Stimulated activated CD4-positive, alpha-beta T cell treated with anti-CD3 and anti-CD28 coated beads, Interleukin-15, amount 100 ng/mL, for 24 hours (primary cell): Measurements from ENCODE around the gene CDC42BPB.
"Not testable (repeated sequence)": the region's sequence is repeated elsewhere in the genome, so short reads cannot be mapped to it uniquely, and the experiment has no call there.

Experiments used
- DNase-seq: peaks from one replicate; pipeline ENCODE4 v3.0.0-alpha.2; 2020

Gene CDC42BPB

GRCh38 chr14:103041464-103041863 lies 15.9 kb downstream of the CDC42BPB start:
- DNase-seq = no peak

GRCh38 chr14:103033681-103034096 lies 23.7 kb downstream of the CDC42BPB start:
- no peak for DNase-seq

- DNase-seq = no peak
Measured at GRCh38 chr14:103031956-103032355, 25.4 kb downstream of the CDC42BPB start.

DNA sequence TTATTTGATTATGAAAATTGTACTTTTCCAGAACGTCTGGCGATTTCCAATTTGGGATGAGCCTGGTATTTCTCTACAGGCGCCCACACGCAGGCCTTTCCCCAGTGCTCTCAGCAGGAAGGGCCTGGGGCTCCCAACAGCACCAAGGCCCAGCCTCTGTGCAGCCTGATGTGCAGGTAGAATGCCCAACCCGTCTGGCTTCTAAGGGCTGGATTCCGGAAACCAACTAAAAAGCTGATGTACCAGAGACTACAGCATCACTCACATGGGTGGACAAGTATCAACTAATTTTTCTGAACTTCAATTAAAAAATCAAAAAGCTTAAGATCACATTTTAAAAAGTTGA lies 25.8 kb downstream of the CDC42BPB start:
- DNase-seq = no peak

DNA sequence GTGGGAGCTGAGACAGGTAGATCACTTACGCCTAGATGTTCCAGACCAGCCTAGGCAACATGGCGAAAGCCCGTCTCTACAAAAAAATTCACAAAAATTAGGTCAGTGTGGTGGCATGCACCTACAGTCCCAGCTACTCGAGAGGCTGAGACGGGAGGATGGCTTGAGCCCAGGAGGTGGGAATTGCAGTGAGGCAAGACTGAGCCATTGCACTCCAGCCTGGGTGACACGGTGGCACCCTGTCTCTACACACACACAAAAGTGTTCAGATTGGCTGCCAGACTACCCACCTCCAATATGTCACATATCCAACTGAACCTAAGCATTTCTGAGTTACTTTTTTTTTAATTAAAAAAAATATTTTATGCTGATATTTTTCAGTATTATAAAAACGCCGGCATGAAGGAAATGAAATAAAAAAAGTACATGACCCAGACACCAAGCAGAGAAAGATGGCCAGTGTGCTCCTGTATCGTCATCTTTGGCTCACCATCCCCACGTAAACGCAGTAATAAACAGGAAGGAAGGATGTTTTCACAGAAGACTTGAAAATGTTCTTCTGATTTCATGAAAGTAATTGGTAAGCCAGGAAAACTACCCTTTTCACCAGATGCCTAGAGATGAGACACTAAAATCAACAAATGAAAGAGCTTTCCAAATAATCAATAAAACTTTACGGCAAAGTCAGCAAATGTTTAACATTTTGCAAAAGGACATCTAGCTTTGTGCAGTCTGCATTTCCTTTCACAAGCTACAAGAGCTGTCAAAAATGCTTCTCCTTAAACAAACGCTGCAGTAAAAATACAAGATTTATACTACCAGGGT lies 26.4 kb downstream of the CDC42BPB start:
- no peak for DNase-seq

GRCh38 chr14:103029936-103030335 lies 27.4 kb downstream of the CDC42BPB start:
- no peak for DNase-seq

- no peak for DNase-seq
Measured at GRCh38 chr14:103028772-103029171, 28.6 kb downstream of the CDC42BPB start.

GRCh38 chr14:103028161-103028767 lies 29.1 kb downstream of the CDC42BPB start:
- no peak for DNase-seq

- no peak for DNase-seq
Measured at GRCh38 chr14:103027451-103027850, 29.9 kb downstream of the CDC42BPB start.

DNA sequence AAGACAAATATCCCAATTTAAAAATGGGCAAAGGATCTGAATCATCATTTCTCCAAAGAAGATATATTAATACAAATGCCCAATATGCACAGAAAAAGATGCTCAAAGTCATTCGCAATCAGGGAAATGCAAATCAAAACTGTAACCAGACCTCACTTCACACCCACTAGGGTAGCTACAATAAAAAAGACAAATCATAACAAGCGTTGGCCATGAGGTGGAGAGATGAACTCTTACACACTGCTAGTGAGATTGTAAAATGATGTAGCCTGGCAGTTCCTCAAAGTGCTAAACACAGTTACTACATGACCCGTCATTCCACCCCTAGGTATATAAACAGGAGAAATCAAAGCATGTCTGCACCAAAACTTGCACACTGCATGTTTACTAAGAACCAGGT lies 30.4 kb downstream of the CDC42BPB start:
- DNase-seq = no peak

DNA sequence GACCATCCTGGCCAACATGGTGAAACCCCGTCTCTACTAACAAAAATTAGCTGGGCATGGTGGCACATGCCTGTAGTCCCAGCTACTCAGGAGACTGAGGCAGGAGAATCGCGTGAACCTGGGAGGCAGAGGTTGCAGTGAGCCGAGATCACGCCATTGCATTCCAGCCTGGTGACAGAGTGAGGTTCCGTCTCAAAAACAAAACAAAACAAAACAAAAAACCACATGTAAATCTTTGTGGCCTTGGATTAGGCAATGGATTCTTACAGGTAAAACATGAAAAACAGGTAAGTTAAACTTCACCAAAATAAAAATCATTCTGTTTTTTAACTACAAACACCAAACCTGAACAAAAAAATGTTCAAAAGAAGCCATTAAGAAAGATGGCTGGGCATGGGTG lies 31.2 kb downstream of the CDC42BPB start:
- DNase-seq = not testable (repeated sequence)

DNA sequence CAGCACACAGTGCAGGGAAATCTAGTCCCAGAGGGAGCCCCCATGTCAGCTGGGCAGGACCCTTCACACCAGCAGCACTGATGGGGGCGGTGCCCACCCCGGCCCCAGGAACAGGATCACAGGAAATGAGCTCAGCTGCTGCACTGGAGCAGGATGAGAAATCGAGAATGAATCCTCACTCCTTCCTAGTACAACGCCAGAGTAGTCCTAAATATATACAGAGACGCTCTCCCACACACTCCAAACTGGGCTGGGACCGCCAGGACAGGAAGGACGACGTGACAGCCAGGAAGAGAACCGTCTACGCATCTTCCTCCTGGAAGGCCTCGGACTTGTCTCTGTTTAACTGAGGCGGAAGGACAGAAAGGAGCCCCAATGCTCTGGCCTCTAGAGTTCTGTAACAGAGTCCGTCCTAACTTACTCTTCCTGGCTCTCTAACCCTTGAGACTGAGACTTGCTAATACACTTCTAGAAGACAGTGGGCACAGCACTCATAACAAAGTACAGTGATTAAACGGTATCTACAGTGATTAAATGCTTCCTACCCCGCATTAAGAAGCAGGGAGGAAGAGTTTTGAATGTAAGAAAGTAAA lies 33.4 kb downstream of the CDC42BPB start:
- DNase-seq = no peak

DNA sequence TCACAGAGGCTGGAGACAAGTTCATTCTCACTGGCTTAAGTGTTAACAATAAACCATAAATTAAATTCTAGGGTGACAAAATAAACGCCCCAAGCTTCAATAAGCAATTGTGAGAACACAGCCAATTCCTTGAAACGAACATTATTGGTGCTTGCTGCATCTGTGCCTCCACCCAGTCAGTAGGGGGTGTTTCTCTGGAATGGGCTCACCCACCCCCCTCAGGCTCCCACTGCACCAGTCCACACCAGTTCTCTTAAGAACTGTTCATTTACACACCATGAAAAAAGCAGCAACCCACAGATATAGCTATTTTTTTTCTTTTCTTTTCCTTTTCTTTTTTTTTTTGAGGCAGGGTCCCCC lies 34.7 kb downstream of the CDC42BPB start:
- DNase-seq = no peak

GRCh38 chr14:103022002-103022684 lies 35.2 kb downstream of the CDC42BPB start:
- no peak for DNase-seq

GRCh38 chr14:103021684-103022001 lies 35.7 kb downstream of the CDC42BPB start:
- no peak for DNase-seq

GRCh38 chr14:103020271-103021170 lies 36.8 kb downstream of the CDC42BPB start:
- no peak for DNase-seq

DNA sequence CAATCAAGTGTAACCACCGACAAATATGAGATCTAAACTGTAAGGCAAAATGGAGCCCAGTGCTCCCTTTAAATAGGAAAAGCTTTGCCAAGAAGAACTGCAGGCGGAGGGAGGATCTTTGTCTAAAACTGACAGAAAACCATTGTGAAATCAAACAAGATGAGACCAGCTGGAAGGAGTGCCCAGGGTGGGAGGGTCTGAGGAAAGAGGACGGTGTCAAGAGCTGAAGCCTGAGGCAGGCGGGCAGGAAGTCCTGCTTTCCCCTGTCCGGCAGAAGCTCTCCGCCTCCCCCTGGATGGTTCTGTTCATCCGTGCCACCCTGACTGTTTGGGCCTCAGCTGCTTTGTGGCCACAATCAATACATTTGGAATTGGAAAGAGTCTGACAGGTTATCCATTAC lies 37.5 kb downstream of the CDC42BPB start:
- DNase-seq = no peak

- no peak for DNase-seq
Measured at GRCh38 chr14:103019236-103019635, 38.1 kb downstream of the CDC42BPB start.

- DNase-seq = no peak
Measured at GRCh38 chr14:103016594-103016993, 40.8 kb downstream of the CDC42BPB start.

DNA sequence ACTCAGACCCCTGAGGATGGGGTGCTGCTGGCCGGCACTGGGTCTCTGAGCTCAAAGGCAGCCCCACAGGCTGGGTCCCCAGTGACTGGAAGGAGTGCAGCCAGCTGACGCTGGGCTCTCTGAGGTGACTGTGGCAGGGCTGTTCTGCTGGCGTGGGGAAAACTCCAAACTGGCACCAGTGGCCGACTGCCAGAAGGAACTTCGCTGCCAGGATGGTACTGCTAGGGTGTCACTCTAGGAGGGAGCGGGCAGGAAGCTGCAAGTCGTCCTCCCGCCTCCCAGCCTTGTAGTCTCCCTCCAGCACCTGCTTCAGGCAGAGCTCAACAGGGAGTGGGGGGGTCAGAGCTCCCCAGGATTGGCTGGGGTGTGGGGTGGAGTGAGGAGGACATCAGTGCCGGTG lies 41.3 kb downstream of the CDC42BPB start:
- DNase-seq = no peak

- DNase-seq = no peak
Measured at GRCh38 chr14:103015426-103015825, 41.9 kb downstream of the CDC42BPB start.

GRCh38 chr14:103014466-103015228 lies 42.7 kb downstream of the CDC42BPB start:
- no peak for DNase-seq
